ENCODE data around the gene BCDIN3D.

Gene BCDIN3D

DNA sequence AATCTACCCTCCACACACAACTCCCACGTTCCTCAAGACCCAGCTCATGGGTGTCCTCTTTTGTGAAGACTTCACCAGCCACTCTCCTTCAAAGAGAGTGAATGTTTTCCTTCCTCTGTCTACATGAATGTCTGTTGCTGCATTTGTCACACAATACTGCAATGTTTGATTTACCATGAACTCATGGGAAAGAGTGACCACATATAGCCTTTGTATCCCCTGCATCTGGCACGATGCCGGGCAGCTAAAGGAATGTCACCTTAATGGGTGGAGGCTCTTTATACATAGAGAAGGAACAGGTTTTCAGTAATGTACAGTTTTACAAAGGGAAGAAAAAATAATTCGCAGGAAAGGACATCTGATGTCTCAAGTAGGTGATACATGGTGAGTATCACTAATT, 12.1 kb upstream of the BCDIN3D start:
- DNase-seq, result no peak

- DNase-seq, result no peak
These were observed 10.8 kb upstream of the BCDIN3D start for GRCh38 chr12:49853671-49854070.

GRCh38 chr12:49847161-49847560, 4.3 kb upstream of the BCDIN3D start:
- DNase-seq, result no peak

- DNase-seq, result no peak
These were observed 3.1 kb upstream of the BCDIN3D start for GRCh38 chr12:49846032-49846431.

DNA sequence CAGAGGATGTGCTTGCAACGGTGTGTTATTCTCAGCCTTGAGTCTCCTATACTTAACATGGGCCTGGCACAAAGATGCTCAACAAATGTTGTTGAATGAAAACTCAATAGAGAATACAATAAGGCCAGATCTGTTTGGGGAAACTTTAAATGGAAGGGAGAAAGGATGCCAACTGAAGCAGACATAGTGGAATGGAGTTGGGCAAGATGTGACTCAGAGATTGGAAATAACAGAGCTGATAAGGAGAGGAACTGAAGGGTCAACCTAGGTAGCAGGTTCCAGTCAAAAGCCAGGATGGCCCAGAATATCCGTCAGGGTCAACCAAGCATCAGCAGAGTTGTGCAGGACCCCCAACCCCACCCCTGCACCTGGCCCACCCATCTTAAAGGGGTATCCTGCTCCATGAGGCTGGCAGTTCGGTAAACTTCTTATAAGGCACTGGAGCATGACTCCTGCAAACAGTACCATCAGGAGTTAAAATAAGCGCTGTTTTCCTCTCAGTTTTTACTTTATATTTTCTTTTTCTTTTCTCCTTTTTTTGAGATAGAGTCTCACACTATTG, 1.1 kb upstream of the BCDIN3D start:
- no peak for DNase-seq

DNA sequence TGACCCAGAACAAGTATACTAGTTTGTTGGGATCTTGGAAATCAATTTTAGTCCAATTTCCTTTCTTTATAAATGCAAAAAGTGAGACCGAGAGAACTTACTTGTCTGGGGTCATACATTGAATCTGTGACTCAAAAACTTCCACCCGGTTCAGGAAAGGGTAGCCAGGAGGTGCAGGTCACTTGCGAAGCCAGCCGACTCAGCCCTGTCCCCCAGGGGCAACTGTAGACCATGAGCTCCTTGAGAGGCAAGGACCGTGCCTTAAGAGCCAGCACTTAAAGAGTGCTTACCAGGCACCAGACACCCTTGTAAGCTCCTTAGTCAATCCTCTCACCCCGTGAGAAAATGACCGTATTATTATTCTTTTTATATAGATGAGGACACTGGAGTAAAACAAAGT, 505 bp upstream of the BCDIN3D start:
- no peak for DNase-seq

DNA sequence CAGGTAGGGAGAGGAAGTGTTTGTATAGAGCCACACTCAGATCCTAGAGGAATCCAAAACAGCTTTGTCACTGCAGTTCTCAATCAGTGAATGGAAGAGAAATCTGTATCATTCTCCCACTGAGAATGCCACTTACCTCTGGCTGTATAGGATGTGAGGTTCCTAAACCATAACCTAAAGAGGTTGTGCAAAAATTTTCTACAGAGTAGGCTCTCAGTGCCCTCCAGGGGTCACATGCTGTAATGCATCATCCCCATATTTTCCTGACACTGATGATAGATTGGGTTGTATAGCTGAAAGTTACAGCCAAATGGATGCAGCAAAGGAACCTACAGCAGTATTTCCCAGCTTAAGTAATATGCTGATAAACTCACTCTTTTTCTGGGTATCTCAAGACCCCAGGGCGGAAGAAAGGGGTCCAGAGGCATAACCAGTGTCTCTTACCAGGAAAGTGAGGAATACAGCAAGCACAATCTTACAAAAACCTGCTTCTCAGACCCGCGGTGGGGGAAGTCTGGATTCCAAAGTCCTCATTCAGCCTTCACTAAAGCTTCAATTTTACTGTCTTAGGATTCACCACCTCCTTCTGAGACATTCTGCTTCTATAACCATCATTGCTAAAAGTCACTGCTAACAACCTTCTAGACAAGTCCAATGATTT, 3.8 kb downstream of the BCDIN3D start:
- DNase-seq, result peak; percentile 45 to 63

DNA sequence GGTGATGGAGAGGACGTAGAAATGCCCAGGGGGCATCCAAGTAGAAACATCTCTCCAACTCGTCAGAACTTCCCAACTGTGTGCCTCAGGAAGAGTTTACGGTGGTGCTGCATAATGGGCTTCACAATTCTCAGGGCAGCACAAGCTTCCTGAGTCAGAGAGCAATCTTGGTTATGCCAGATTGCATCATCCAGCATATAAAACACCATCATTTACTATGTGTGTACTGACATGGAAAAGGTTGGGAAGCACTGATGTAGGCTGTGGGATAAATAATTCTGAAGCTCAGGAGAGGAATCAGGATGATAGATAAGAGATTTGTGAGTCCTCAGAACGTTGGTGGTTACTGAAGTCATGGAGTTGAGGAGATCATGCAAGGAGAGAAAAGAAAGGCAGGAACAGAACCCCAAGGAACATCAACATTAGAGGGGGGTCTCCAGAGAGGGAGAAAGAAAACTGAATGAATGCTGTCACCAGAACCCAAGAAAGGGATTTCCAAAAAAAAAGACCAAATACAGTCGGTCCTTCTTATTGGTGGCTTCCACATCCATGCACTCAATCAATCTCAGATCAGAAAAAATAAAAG, 10.0 kb downstream of the BCDIN3D start:
- DNase-seq, result no peak

GRCh38 chr12:49831717-49832116, 11.2 kb downstream of the BCDIN3D start:
- DNase-seq, result no peak

DNA sequence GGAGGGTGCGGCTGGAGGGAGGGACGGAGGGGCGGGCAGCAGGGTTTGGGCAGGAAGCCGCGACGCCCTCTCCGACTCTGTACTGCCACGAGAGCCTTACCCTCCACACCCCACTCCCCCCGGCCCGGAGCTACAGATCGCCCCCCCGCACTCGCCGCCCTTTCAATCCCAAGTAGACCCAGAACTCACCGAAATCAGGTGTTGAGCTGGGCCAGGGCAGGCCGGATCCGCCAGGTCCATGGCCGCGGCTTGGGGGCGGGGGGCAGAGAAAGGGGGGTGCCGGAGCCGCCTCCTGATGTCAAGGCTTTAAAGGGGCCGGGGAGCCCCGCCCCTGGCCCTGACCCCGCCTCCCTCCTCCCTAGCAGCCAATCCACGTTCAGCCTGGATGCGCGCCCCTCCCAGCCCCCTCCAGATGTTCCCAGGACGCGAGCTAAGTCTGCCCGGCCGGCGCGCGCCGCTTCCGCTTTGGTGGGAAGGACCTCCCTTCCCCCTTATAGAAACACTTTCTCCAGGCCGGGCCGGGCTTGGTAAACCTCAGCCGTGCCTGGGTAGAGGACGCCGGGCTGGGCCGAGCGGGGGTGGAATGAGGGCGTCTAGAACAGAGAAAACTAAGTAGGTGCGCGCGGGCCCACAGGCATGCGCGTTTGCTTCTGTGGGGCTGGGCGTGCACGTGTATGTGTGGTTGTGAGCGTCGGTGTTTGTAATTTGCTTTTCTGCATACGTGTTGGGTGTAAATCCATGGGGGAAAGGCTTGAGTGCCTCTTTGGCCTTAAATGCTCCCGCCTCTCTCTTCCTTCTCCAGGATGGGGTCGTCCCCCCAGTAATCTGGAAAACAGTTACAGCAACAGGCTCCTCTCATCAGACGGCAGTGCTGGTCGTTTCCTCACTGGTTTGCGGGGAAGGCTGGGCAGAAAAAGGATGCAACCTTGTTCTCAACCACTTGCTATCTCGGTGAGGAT, 14.5 kb downstream of the BCDIN3D start, which contains the start of gene NCKAP5L:
Gene NCKAP5L, minus strand, starts transcription at position 281 of the 959 bp plus-strand sequence. CDS start 24,369 bp downstream, outside the sequence.
- peak; percentile 94 to 96 for DNase-seq

DNA sequence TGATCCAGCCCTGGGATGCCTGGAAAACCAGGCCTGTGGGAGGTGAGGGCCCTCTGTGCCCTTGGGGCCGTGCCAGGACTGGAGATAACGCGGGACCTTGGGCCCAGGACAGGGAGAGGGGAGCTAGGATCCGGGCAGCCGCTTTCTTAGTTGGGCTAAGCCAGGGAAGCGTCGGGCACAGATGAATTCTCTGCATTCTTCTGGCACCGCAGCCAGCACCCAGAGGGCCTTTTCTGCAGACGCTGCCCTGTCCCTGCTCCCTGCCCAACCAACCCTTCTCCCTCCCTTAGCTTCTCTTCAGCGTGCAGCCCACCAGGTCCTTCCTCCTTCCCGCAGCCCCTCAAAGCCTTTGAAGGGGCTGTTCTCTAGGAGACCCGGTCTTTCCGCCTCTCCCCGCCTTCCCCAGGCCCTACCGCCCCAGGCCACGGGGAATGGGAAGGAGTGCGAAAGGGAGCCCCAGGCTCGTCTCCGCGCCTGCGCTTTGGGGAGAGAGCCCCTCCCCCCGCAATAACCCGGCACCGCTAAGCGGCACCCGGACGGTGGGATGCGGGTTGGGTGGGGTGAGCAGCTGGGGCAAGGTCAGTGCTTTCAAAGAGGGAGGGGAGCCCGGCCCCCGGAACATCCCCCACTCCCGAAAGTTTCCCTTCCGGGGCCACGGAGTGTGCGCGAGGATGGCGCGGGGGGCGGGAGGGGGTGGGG, 15.4 kb downstream of the BCDIN3D start:
- DNase-seq, result peak; percentile 32 to 48

DNA sequence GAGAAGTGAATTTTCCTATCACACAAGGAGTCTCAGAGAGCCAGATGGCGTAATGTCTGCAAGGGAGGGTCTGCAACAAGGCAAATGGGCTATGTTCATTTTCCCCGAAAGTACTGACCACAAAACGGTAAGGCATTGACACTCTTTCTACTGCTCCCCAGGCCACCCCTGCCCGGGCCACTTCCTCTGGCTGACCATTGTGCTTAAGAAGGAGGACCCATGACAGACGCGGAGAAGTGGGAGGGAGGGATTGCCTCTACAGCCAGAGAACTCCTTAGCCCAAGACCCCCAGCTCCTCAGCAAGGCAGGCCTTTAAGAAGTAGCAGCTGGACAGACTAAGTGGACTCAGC, 15.9 kb downstream of the BCDIN3D start:
- no peak for DNase-seq

GRCh38 chr12:49825971-49826421, 16.9 kb downstream of the BCDIN3D start:
- DNase-seq, result no peak

GRCh38 chr12:49825360-49825970, 17.4 kb downstream of the BCDIN3D start:
- DNase-seq, result peak in 1 of 2 donors; percentile 55

DNA sequence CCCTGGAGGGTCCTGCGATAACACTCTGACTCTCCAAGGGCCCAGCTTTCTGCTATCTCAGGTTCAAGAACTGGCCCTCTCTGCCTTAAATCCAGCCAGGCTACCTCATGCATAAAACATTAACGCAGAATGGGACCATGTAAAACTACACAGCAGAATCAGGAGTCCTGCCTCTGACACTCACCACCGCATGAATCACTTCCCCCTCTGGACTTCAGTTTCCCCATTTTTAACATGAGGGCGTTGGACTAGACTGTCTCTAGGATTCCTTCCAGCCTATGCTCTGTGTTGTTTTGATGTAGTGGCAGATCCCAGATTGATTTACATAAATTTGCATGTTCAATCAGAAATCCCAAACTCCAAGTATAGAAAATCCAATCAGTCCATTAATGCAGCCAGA, 18.0 kb downstream of the BCDIN3D start:
- DNase-seq, result peak in 1 of 2 donors; percentile 54

GRCh38 chr12:49824416-49824815, 18.5 kb downstream of the BCDIN3D start:
- no peak for DNase-seq

GRCh38 chr12:49823951-49824350, 19.0 kb downstream of the BCDIN3D start:
- no peak for DNase-seq

GRCh38 chr12:49823350-49823749, 19.6 kb downstream of the BCDIN3D start:
- no peak for DNase-seq

DNA sequence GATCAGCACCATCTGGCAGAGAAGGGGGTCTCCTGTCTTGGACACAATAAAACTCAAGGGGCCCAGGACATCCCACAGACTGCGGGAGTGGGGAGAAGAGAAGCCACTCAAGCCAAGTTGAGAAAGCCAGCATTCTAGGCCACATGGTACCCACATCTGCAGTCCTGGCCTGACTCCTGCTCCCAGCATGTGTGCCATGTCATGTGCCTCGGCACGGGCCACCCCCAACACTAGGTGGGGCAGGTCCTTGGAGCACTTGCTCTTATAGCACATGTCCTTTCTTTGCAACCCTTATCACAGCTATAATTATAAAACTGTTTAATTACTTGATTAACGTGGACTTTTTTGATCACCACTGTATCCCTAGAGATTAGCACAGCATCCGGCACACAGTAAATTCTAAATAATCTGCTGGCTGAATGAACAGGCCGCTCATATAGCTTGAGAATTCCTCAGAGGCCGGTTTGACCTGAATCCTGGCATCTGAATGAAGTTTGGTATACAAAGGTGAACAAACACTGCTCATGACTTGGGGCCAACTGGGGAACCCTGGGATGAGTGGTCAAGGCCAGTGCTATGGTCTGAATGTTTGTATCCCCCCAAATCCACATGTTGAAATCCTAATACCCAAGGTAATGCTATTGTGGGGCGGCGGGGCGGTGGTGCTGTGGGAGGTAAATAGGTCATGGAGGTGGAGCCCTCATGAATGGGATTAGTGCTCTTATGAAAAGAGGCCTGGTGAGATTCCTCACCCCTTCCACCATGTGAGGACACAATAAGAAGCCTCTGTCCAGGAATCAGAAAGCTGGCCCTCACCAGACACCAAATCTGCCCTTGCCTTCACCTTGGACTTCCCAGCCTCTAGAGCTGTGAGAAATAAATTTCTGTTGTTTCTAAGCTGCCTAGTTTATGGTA, 21.3 kb downstream of the BCDIN3D start:
- no peak for DNase-seq

DNA sequence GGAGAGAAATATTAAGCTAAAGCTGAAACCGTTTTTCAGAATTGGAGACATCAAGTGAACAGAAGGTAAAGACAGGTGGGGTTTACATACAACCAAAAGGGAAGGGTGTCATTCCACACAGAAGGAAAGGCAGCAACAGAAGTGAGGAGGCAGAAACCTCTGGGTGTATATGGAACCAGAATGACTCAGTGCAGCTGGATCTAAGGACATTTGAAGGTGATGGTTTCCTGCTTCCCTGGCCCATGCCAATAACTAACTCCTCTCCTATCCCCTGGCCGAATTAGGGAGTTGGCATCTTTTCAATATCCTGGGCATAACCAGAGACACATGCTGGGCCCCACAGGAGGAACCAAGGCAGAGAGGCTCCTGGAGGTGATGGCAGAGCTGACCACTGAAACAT, 23.1 kb downstream of the BCDIN3D start:
- no peak for DNase-seq
